ENCODE data around the gene LY9.

- no peak for TF ChIP-seq POLR2A (IDR thresholded peaks at IDR 0.05)
- no peak for TF ChIP-seq CTCF (IDR thresholded peaks at IDR 0.05)
- TF ChIP-seq EP300 (IDR thresholded peaks at IDR 0.05), result no peak
- TF ChIP-seq POLR2AphosphoS5 (IDR thresholded peaks at IDR 0.05), result no peak
These were observed 10.2 kb downstream of the LY9 start for GRCh38 chr1:160806109-160806665.

Data from upper lobe of left lung (tissue), 4 donors.